Measurements from ENCODE around the gene CDK11B. TPM values are rescaled to one million over a fixed set of nuclear protein-coding genes. Genes with fewer than 3 reads are reported as not detected.

The CDK11B gene
- total and polyA plus RNA-seq, 9 donors = 12.8 to 34.5 (median 23.9) TPM

- 30 to 49% (median 45%) methylated on average over 10 of the region's 10 CpGs for WGBS, 3 donors
- intact Hi-C loops (cut with DNase I) = no loop called here
- peaks cover 7% of the 10 kb centered on the region for H3K4me1 ChIP-seq (ENCODE audit: insufficient read depth)
Observed at GRCh38 chr1:1594602-1595260, 64.1 kb downstream of the CDK11B start.

GRCh38 chr1:1593834-1594601 lies 64.8 kb downstream of the CDK11B start:
- no peak for DNase-seq
- Histone ChIP-seq H3K27ac (no peak overlapping the region), H3K27me3 (no peaks in the 10 kb centered on the region), H3K4me3 (no peak overlapping the region), H3K36me3 (no peaks in the 10 kb centered on the region), H3K4me1 (ENCODE audit: insufficient read depth) (peaks cover 4% of the 10 kb centered on the region), H3K9me3 (no peaks in the 10 kb centered on the region)
- TF ChIP-seq EP300 (IDR thresholded peaks at IDR 0.05) = no peak
- TF ChIP-seq, protein P1, sequence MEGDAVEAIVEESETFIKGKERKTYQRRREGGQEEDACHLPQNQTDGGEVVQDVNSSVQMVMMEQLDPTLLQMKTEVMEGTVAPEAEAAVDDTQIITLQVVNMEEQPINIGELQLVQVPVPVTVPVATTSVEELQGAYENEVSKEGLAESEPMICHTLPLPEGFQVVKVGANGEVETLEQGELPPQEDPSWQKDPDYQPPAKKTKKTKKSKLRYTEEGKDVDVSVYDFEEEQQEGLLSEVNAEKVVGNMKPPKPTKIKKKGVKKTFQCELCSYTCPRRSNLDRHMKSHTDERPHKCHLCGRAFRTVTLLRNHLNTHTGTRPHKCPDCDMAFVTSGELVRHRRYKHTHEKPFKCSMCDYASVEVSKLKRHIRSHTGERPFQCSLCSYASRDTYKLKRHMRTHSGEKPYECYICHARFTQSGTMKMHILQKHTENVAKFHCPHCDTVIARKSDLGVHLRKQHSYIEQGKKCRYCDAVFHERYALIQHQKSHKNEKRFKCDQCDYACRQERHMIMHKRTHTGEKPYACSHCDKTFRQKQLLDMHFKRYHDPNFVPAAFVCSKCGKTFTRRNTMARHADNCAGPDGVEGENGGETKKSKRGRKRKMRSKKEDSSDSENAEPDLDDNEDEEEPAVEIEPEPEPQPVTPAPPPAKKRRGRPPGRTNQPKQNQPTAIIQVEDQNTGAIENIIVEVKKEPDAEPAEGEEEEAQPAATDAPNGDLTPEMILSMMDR (IDR thresholded peaks at IDR 0.05) = no peak
- TF ChIP-seq POLR2A (IDR thresholded peaks at IDR 0.05) = no peak
- WGBS, 3 donors = 66 to 77% (median 73%) methylated on average over 24 of the region's 24 CpGs
- intact Hi-C loops (cut with DNase I) = no loop called here

More at GRCh38 chr1:1594602-1595260, 64.1 kb downstream of the CDK11B start:
- TF ChIP-seq, protein P1 (IDR thresholded peaks at IDR 0.05) = no peak
- no peak for TF ChIP-seq EP300 (IDR thresholded peaks at IDR 0.05)
- TF ChIP-seq POLR2A (IDR thresholded peaks at IDR 0.05) = no peak
- Histone ChIP-seq H3K36me3 (no peaks in the 10 kb centered on the region), H3K27ac (no peak overlapping the region), H3K4me3 (no peak overlapping the region), H3K9me3 (no peaks in the 10 kb centered on the region), H3K27me3 (no peaks in the 10 kb centered on the region)
- DNase-seq = no peak

DNA sequence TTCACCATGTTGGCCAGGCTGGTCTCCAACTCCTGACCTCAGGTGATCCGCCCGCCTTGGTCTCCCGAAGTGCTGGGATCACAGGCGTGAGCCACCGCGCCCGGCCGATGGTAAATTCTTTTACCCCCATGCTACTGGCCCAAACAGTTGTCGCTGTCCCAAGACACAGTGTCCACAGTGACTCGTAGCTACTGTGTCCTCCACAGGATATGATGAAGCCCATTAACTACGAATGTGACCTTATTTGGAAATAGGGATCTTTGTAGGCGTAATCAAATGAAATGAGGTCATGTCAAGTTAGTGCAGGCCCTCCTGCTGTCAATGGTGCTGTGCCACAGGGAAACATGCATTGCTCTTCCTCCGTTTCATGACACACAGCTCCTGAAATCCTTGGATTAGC lies 67.4 kb downstream of the CDK11B start:
- H3K4me3 ChIP-seq = no peak overlapping the region

More for the DNA sequence above, 67.4 kb downstream of the CDK11B start:
- Histone ChIP-seq H3K4me1 (ENCODE audit: insufficient read depth) (no peaks in the 10 kb centered on the region), H3K27me3 (no peaks in the 10 kb centered on the region), H3K9me3 (no peaks in the 10 kb centered on the region), H3K27ac (no peak overlapping the region), H3K36me3 (no peaks in the 10 kb centered on the region)
- DNase-seq = no peak
- TF ChIP-seq EP300 (IDR thresholded peaks at IDR 0.05) = no peak
- TF ChIP-seq, protein P1 (IDR thresholded peaks at IDR 0.05) = no peak
- no peak for TF ChIP-seq POLR2A (IDR thresholded peaks at IDR 0.05)
- WGBS, 3 donors = 89 to 92% (median 90%) methylated on average over 13 of the region's 13 CpGs
- intact Hi-C loops (cut with DNase I) = no loop called here

Other genes with a start within 250 kb of the CDK11B start
- 10 to 100 TPM in 5 of 7 donors, 1 to 10 TPM in 2; 4.5 to 48.8 (median 16.4) TPM for gene ANKRD65, start 237.7 kb downstream of the CDK11B start, total RNA-seq
- 10 to 100 TPM in 1 of 2 donors, 1 to 10 TPM in 1; 5.0 to 13.3 TPM for gene ANKRD65, start 237.7 kb downstream of the CDK11B start, polyA plus RNA-seq
- gene VWA1, start 223.3 kb downstream of the CDK11B start, total RNA-seq = 10 to 100 TPM; 11.1 to 73.5 (median 44.9) TPM
- gene VWA1, start 223.3 kb downstream of the CDK11B start, polyA plus RNA-seq = 10 to 100 TPM in 1 of 2 donors, under 1 TPM in 1; 0.20 to 14.2 TPM
- gene ATAD3C, start 209.3 kb downstream of the CDK11B start, total RNA-seq = 1 to 10 TPM in 6 of 7 donors, under 1 TPM in 1; 0.53 to 5.3 (median 3.6) TPM
- 1 to 10 TPM in 1 of 2 donors, under 1 TPM in 1; 0.83 to 4.3 TPM for gene ATAD3C, start 209.3 kb downstream of the CDK11B start, polyA plus RNA-seq
- 10 to 100 TPM; 13.1 to 26.5 (median 19.6) TPM for gene ATAD3B, start 187.2 kb downstream of the CDK11B start, total RNA-seq
- gene ATAD3B, start 187.2 kb downstream of the CDK11B start, polyA plus RNA-seq = 10 to 100 TPM in 1 of 2 donors, 1 to 10 TPM in 1; 1.0 to 15.0 TPM
- 10 to 100 TPM in 6 of 7 donors, 1 to 10 TPM in 1; 7.6 to 23.9 (median 17.8) TPM for gene ATAD3A, start 146.8 kb downstream of the CDK11B start, total RNA-seq
- gene ATAD3A, start 146.8 kb downstream of the CDK11B start, polyA plus RNA-seq = 10 to 100 TPM in 1 of 2 donors, 1 to 10 TPM in 1; 2.8 to 11.0 TPM
- gene TMEM240, start 118.4 kb downstream of the CDK11B start, total RNA-seq = 10 to 100 TPM in 3 of 7 donors, 1 to 10 TPM in 4; 6.2 to 20.8 (median 9.9) TPM
- gene TMEM240, start 118.4 kb downstream of the CDK11B start, polyA plus RNA-seq = 10 to 100 TPM in 1 of 2 donors, not detected in 1; 30.3 TPM
- 100 to 1,000 TPM in 6 of 7 donors, 10 to 100 TPM in 1; 91.9 to 119 (median 113) TPM for gene SSU72, start 84.1 kb downstream of the CDK11B start, total RNA-seq
- gene SSU72, start 84.1 kb downstream of the CDK11B start, polyA plus RNA-seq = 100 to 1,000 TPM in 1 of 2 donors, 10 to 100 TPM in 1; 72.3 to 107 TPM
- gene FNDC10, start 58.9 kb downstream of the CDK11B start, total RNA-seq = 1 to 10 TPM in 5 of 7 donors, under 1 TPM in 2; 0.33 to 3.2 (median 2.0) TPM
- 1 to 10 TPM in 1 of 2 donors, not detected in 1; 1.5 TPM for gene FNDC10, start 58.9 kb downstream of the CDK11B start, polyA plus RNA-seq
- gene MIB2, start 43.5 kb downstream of the CDK11B start, total RNA-seq = 100 to 1,000 TPM in 2 of 7 donors, 10 to 100 TPM in 5; 68.8 to 110 (median 81.6) TPM
- gene MIB2, start 43.5 kb downstream of the CDK11B start, polyA plus RNA-seq = 10 to 100 TPM in 1 of 2 donors, 1 to 10 TPM in 1; 1.8 to 71.1 TPM
- gene MMP23B, start 26.8 kb downstream of the CDK11B start, total RNA-seq = 100 to 1,000 TPM in 3 of 7 donors, 10 to 100 TPM in 4; 25.4 to 128 (median 84.8) TPM
- gene MMP23B, start 26.8 kb downstream of the CDK11B start, polyA plus RNA-seq = 10 to 100 TPM in 1 of 2 donors, under 1 TPM in 1; 0.88 to 32.9 TPM
- gene SLC35E2B, start 33.8 kb upstream of the CDK11B start, total RNA-seq = 10 to 100 TPM; 30.0 to 59.2 (median 45.0) TPM
- 10 to 100 TPM; 24.7 to 38.2 TPM for gene SLC35E2B, start 33.8 kb upstream of the CDK11B start, polyA plus RNA-seq
- gene CDK11A, start 65.4 kb upstream of the CDK11B start, total RNA-seq = 10 to 100 TPM; 20.9 to 51.3 (median 31.1) TPM
- gene CDK11A, start 65.4 kb upstream of the CDK11B start, polyA plus RNA-seq = 10 to 100 TPM; 16.7 to 21.6 TPM
- gene NADK, start 119.5 kb upstream of the CDK11B start, total RNA-seq = 10 to 100 TPM; 45.1 to 76.0 (median 62.7) TPM
- gene NADK, start 119.5 kb upstream of the CDK11B start, polyA plus RNA-seq = 10 to 100 TPM; 21.8 to 57.0 TPM
- gene GNB1, start 232.1 kb upstream of the CDK11B start, total RNA-seq = 100 to 1,000 TPM in 6 of 7 donors, 10 to 100 TPM in 1; 92.9 to 314 (median 255) TPM
- 100 to 1,000 TPM; 137 to 262 TPM for gene GNB1, start 232.1 kb upstream of the CDK11B start, polyA plus RNA-seq

Measured in ovary (tissue), 9 donors.